ENCODE results near the gene LRRK2.

DNA sequence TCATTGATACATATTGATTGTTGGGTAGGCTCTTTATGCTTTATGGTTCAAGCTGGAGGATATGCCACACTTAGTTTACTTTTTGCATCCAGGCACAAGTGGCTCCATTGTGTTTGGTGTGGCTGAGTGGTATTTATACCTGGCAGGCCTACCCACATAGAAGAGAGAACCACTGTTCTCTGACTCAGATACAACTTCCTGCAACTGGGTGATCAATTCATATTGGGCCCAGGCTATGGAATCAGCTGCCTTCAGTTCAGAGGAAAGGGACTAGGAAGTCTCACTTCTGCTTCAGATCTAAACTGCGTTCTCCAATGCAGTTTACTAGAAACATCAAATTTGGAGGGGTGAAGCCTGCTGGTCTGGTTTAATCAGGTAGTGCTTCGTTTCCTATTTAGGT, 49.8 kb upstream of the LRRK2 start:
- TF ChIP-seq EZH2phosphoT487 (IDR thresholded peaks at IDR 0.05; ENCODE audit: borderline replicate concordance) = no peak
- TF ChIP-seq, protein P1, sequence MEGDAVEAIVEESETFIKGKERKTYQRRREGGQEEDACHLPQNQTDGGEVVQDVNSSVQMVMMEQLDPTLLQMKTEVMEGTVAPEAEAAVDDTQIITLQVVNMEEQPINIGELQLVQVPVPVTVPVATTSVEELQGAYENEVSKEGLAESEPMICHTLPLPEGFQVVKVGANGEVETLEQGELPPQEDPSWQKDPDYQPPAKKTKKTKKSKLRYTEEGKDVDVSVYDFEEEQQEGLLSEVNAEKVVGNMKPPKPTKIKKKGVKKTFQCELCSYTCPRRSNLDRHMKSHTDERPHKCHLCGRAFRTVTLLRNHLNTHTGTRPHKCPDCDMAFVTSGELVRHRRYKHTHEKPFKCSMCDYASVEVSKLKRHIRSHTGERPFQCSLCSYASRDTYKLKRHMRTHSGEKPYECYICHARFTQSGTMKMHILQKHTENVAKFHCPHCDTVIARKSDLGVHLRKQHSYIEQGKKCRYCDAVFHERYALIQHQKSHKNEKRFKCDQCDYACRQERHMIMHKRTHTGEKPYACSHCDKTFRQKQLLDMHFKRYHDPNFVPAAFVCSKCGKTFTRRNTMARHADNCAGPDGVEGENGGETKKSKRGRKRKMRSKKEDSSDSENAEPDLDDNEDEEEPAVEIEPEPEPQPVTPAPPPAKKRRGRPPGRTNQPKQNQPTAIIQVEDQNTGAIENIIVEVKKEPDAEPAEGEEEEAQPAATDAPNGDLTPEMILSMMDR (conservative IDR thresholded peaks at IDR 0.05; ENCODE audit: low read length) = no peak
